ENCODE data around the gene ETV3.
"Not testable (repeated sequence)": the region's sequence is repeated elsewhere in the genome, so short reads cannot be mapped to it uniquely, and the experiment has no call there.

GRCh38 chr1:157182371-157182770 is 44.2 kb upstream of the ETV3 start:
- not testable (repeated sequence) for TF ChIP-seq CTCF (conservative IDR thresholded peaks at IDR 0.05; ENCODE audit: low read depth, low read length); ELK1 (IDR thresholded peaks at IDR 0.05; ENCODE audit: borderline replicate concordance, low read depth, low read length); SMC3 (IDR thresholded peaks at IDR 0.05; ENCODE audit: low read depth, low read length); RCOR1 (IDR thresholded peaks at IDR 0.05; ENCODE audit: insufficient replicate concordance, low read length); CHD1 (IDR thresholded peaks at IDR 0.05; ENCODE audit: low read depth, low read length)
